ENCODE data around the gene RASSF1.
"Not testable (repeated sequence)": the region's sequence is repeated elsewhere in the genome, so short reads cannot be mapped to it uniquely, and the experiment has no call there.

Gene RASSF1

DNA sequence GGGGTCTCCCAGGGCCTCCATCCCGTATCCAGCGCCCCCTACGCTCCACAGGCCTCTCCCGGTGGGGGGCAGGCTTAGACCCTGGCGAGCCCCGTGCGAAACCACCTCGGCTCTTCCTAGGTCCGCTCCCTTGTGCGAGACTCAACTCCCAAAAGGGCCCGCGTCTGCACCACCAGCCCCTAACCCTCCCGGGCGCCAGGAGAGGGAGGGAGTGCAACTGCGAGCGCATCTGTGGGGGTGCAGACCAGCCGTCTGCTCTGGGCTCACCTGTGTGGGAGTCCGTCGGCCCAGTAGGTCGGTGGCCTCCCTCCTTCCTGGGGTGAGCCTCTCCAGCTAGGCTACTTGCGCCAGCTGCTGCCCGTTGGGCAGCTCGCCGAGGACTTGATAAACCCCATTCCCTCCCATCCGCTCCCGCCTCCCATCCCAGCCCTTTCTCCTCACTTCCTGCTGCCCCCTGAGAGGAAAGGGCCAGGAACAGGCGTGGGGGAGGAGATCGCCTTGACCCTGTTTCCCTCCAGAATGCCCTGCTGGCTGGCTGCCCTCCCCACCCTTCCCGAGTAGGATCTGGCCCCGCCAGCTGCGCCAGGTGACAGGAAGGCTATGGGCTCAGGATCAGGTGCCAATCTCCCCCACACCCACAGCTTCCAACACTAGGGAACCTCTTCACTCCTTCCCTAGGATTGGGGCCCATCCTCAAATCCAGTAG, 18.1 kb downstream of the RASSF1 start, which contains the start of gene HYAL2:
Gene HYAL2, minus strand, starts transcription at position 360 of the 706 bp plus-strand sequence. CDS start 2,256 bp downstream, outside the sequence.
- no peak for DNase-seq

DNA sequence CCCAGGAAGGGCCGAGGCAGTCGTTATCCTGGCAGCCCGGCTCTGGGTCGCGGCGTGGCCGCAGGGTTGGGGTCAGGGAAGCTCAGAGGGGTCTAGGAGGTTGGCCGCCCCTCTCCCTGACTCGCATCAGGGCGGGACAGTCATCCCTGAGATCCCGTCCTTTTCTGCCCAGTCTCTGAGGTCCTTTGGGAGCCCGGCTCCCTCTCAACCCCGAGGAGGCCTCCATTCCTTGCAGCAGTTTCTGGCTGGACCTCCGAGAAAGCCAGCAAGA, 18.6 kb downstream of the RASSF1 start:
- DNase-seq = no peak

DNA sequence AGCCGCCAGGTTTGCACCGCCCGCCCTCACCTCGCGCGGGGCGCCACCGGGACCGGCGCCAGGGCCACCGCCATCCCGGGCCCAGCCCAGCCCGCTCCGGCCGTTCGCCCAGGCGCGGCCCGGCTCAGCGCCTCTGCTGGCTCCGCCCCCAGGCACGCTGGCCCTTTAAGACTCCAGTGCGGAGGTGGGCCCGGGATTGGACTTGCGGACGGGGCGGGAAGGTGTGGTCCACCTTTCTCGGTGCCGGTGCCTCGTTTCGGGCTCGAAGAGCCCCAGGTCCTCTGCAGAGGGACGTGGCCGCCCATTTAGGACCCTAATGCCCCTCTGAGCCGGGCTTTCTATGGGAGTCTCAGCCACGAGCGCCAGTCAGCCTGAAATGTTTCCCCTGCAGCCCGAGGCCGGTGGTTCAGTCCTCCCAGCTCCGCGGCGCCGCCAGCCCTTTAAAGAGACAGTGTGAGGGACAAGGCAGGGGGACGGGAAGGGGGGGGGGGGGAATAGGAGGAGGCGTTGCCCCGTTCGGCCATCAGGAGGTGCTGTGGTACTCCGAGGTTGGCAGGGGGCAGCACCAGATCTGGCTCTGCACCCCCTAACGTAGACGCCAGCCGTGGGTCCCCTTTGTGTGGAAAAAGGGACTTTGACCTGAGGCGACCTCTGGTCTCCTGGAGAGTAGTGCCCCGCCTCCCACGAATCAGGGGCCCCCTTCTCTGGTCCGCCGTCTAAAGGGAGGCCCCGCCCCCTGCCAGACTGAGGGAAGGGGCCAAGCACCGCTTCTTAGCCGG, 19.1 kb downstream of the RASSF1 start:
- peak; percentile 92 for DNase-seq

GRCh38 chr3:50320853-50321335, 19.7 kb downstream of the RASSF1 start:
- DNase-seq = peak; percentile 84

DNA sequence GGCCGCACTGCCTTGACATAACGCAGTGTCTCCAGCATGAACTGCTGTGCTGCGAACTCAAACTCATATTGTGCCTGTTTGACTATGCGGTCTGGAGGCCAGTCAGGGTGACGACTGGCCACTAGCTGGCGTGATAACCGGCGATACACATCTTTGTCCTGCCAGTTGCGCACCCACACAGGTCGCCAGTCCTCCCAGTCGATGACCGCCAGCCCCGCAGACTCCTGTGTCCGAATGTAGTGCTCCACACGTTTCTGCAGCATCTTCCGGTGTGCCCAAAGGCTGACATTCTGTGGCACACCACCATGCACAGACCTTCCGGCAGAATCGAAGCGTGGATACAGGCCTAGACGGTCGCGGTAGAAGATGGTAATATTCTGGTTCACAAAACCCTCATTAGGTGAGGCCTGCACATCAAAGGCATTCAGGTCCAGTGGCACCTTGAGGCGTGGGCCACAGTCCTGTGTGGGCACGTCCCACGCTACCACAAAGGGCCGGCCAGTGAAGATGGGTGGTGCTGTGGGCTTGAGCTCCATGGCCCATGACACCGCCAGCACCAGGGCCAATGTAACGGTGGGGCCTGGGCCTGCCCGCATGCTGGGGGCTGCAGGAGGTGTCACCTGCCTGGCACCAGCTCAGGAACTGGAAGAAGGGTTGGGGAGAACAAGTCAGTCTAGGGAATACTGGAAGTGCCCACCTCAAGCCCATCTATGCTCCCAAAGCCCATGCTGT, 20.6 kb downstream of the RASSF1 start:
- DNase-seq = no peak

- DNase-seq = no peak
Observed at GRCh38 chr3:50319181-50319893, 21.3 kb downstream of the RASSF1 start.

GRCh38 chr3:50318615-50319014, 22.0 kb downstream of the RASSF1 start:
- no peak for DNase-seq

DNA sequence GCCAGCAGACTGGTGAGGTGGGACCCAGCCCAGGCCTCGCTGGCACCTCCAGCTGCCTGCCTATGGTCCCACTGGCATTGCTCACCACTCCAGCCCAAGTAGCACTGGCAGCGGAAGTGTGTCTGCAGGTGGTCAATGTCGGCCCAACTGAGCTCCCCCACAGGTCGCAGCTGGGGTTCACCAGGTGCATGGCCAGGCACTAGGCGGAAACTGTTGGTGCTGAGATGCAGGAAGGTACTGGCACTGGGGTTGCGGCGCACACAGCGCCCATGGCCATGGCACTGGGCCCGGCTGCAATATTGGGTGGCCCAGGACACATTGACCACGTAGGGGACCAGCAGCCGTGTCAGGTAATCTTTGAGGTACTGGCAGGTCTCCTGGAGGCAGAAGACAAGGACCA, 22.5 kb downstream of the RASSF1 start:
- DNase-seq = no peak

GRCh38 chr3:50317300-50317699, 23.3 kb downstream of the RASSF1 start:
- DNase-seq = no peak

DNA sequence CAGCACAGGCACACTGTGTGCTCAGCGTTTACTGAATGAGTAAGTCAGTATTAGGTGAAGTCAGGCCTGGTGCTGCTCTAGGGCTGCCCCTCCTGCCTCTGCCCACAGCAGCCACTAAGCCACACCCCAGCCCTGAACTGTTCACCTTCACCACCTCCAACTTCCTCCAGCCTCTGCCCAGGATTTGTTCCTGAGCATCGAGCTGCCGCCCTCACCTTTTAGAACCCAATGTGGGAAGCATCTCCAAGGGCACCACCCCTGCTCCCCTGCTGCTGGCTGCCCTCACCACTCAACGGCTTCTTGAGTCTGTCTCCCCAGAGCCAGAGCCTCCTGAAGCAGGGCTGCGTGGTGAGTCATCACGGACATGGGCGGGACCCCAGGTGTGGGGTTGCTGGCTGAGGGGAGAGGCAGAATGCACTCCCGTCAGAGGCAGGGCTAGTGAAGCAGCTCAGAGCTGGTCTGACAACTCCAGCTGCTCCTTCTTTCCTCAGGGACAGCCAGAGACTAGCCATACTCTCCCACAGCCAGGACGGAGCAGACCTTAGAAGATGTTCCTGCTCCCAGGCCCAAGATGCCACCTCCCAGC, 23.9 kb downstream of the RASSF1 start:
- DNase-seq = no peak

DNA sequence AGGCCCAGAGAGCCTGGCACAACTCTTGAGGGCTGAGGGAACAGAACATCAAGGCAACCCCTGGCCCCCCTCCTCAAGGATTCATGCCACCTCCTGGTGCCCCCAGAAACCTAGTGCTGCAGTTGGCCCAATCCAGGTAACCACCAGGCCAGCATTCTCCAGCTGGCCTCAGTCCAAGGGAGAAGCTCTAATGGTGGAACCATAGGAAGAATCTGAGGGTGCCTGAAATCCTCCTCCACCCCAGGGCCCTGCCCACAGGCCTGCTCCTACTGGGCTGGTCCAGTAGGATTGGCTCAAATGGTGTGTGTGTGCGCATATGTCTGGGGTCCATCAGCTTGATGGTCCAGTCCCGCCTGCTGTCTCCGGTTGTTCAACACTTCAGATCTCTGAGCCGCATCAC, 25.8 kb downstream of the RASSF1 start:
- no peak for DNase-seq

- DNase-seq = peak; percentile 42
Observed at GRCh38 chr3:50314342-50314741, 26.3 kb downstream of the RASSF1 start.

DNA sequence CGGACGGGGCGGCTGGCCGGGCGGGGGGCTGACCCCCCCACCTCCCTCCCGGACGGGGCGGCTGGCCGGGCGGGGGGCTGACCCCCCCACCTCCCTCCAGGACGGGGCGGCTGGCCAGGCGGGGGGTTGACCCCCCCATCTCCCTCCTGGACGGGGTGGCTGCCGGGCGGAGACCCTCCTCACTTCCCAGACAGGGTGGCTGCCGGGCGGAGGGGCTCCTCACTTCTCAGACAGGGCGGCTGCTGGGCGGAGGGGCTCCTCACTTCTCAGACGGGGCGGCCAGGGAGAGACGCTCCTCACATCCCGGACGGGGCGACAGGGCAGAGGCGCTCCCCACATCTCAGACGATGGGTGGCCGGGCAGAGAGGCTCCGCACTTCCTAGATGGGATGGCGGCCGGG, 28.6 kb downstream of the RASSF1 start:
- DNase-seq = not testable (repeated sequence)

GRCh38 chr3:50304601-50305000, 36.0 kb downstream of the RASSF1 start:
- DNase-seq = no peak

GRCh38 chr3:50303013-50303815, 37.4 kb downstream of the RASSF1 start, which contains the start of gene HYAL1:
HYAL1 (minus strand) TSS chr3:50303574; CDS start chr3:50302956, 618 bp downstream.
- DNase-seq = no peak

DNA sequence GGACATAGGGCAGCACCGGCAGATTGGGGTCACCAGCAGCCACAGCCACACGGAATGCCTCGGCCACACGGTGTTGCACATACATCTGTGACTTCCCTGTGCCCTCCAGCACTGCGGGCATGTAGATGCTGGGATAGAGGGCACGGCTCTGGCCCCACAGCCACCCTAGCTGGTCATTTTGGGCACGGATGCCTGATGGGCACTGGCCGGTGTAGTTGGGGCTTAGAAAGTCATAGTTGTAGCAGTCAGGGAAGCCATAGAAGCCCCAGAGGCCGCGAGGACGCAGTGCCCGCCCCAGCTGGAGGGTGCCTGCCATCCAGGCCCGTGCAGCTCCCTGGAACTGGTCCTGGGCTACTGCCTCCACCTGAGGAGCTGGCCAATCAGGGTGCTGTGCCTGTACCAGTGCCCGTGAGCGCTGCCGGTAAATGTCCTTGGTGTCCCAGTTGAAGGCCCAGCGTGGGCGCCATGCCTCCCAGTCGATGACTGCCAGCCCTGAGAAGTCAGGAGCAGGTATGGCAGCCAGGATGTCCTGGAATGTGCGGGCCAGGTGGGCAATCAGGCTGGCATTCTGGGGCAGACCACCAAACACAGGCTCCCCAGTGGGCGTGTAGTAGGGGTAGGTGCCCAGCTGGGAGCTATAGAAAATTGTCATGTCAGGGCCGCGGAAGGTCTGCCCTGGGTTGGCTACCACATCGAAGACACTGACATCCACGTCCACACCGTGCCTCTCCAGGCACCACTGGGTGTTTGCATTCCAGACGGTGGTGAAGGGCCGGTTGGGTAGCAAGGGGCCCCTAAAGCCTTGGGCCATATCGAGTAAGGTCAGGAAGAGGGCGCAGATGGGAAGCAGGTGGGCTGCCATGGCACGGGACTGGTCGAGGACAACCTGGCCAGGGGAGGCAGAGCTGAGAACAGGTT, 38.3 kb downstream of the RASSF1 start:
- DNase-seq = no peak

- DNase-seq = no peak
Observed at GRCh38 chr3:50300681-50301254, 39.9 kb downstream of the RASSF1 start.

DNA sequence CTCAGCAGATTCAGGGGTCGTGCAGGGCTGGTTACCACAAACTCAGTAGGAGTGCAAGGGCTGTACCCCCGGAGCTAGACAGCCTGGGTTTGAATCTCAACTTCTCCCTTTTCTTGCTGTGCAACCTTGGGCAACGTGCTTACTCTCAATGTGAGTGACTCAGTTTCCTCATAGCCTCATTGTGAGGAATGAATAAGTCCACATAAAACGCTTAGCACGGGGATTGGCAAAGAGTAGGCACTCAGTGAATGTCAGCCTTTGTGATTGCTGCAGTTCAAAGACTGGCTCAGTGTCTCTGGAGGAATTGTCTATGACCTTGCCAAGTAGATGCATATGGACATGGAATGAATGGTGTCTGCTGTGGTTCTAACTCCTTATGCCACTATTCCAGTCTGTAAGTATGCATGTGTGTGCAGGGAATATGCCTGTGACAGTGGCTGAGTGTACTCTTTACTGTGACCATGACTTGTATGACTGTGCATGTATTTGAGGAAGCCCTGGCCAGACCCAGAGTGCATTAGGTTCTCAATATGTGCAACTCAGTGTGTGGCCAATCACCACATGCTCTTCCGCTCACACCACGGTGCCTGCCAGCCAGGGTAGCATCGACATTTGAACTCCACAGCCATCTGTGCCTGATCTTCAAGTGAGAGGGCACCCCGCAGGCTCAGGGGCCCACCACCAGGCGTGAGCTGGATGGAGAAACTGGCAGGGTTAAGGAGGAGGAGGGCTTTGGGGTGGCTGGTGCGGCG, 40.5 kb downstream of the RASSF1 start:
- DNase-seq = peak; percentile 54

- DNase-seq = no peak
Observed at GRCh38 chr3:50299638-50299928, 41.1 kb downstream of the RASSF1 start.

All from RPMI8226 (cell line).